Measurements from ENCODE around the gene CD164L2. TPM values are rescaled to one million over a fixed set of nuclear protein-coding genes. Genes with fewer than 3 reads are reported as not detected.

The CD164L2 gene
- total and polyA plus RNA-seq, 2 experiments from 2014 or later: 2.0 to 2.8 TPM

DNA sequence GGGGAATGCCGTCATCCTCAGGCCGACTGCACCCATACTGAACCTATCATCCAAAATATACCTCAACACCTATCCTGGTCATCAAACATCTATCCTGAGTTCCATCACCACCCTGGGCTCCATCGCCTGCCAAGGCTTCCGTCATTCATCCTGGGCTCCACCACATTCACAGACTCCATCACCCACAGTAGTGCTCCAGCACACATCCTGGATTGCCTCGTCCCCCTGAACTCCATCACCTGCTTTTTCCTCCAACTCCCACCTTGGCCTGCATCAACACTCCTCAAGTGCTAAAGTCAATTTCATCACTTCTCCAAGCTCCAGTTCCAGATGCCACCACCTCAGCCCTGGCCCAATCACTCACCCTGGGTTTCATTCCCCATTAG is 24.2 kb downstream of the CD164L2 start:
- Histone ChIP-seq H4K20me1 (replicated peaks; ENCODE audit: insufficient read depth) (no peaks in the 10 kb centered on the region), H3K27me3 (ENCODE audit: insufficient read depth) (peaks cover 47% of the 10 kb centered on the region), H3K27ac (ENCODE audit: low read depth) (no peak overlapping the region), H3K4me1 (ENCODE audit: insufficient read depth) (peaks cover 14% of the 10 kb centered on the region), H3K36me3 (ENCODE audit: insufficient read depth) (no peaks in the 10 kb centered on the region), H2AFZ (no peak overlapping the region), H3K9me2 (ENCODE audit: insufficient read depth) (no peaks in the 10 kb centered on the region), H3K4me3 (no peak overlapping the region), H3F3A (replicated peaks; ENCODE audit: low read depth) (peaks cover 8% of the 10 kb centered on the region; the same call in 1 of the 2 replicates), H3K4me2 (no peak overlapping the region), H3K79me2 (replicated peaks; ENCODE audit: insufficient read depth) (no peaks in the 10 kb centered on the region)
- no peak for ATAC-seq
- H3K27ac Mint-ChIP-seq: no peak overlapping the region
- peaks cover 16% of the 10 kb centered on the region; the same call in 2 of the 3 replicates for H3K4me1 Mint-ChIP-seq
- DNase-seq (ENCODE audit: low spot score): no peak
- no peak for TF ChIP-seq CTCF (conservative IDR thresholded peaks at IDR 0.05; ENCODE audit: low read depth in 2 of 2)
- TF ChIP-seq EZH2 (IDR thresholded peaks at IDR 0.05; ENCODE audit: low read depth, unreplicated experiment): no peak
- no peak for TF ChIP-seq JUNB (IDR thresholded peaks at IDR 0.05; ENCODE audit: unreplicated experiment)
- TF ChIP-seq ZNF331 (CRISPR knock-in tag; IDR thresholded peaks at IDR 0.05; ENCODE audit: low read depth): no peak
- no peak for TF ChIP-seq ETS1 (IDR thresholded peaks at IDR 0.05)
- TF ChIP-seq CREB1 (CRISPR knock-in tag; IDR thresholded peaks at IDR 0.05; ENCODE audit: low read depth): no peak
- TF ChIP-seq ZNF114 (CRISPR knock-in tag; IDR thresholded peaks at IDR 0.05): no peak
- TF ChIP-seq, protein P1, sequence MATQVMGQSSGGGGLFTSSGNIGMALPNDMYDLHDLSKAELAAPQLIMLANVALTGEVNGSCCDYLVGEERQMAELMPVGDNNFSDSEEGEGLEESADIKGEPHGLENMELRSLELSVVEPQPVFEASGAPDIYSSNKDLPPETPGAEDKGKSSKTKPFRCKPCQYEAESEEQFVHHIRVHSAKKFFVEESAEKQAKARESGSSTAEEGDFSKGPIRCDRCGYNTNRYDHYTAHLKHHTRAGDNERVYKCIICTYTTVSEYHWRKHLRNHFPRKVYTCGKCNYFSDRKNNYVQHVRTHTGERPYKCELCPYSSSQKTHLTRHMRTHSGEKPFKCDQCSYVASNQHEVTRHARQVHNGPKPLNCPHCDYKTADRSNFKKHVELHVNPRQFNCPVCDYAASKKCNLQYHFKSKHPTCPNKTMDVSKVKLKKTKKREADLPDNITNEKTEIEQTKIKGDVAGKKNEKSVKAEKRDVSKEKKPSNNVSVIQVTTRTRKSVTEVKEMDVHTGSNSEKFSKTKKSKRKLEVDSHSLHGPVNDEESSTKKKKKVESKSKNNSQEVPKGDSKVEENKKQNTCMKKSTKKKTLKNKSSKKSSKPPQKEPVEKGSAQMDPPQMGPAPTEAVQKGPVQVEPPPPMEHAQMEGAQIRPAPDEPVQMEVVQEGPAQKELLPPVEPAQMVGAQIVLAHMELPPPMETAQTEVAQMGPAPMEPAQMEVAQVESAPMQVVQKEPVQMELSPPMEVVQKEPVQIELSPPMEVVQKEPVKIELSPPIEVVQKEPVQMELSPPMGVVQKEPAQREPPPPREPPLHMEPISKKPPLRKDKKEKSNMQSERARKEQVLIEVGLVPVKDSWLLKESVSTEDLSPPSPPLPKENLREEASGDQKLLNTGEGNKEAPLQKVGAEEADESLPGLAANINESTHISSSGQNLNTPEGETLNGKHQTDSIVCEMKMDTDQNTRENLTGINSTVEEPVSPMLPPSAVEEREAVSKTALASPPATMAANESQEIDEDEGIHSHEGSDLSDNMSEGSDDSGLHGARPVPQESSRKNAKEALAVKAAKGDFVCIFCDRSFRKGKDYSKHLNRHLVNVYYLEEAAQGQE (IDR thresholded peaks at IDR 0.05; ENCODE audit: unreplicated experiment): no peak
- no peak for TF ChIP-seq STAT1 (IDR thresholded peaks at IDR 0.05; ENCODE audit: unreplicated experiment)
- no peak for TF ChIP-seq EZH2phosphoT487 (IDR thresholded peaks at IDR 0.05; ENCODE audit: unreplicated experiment)
- TF ChIP-seq POLR2AphosphoS5 (IDR thresholded peaks at IDR 0.05; ENCODE audit: low read depth): no peak
- TF ChIP-seq NANOG (IDR thresholded peaks at IDR 0.05; ENCODE audit: borderline replicate concordance): no peak
- peaks cover 44% of the 10 kb centered on the region for H3K27me3 Mint-ChIP-seq (ENCODE audit: insufficient read depth, low read depth, poor library complexity)
- peaks cover 5% of the 10 kb centered on the region; the same call in 1 of the 3 replicates for H3K36me3 Mint-ChIP-seq (ENCODE audit: low read depth)
- no peaks in the 10 kb centered on the region for H3K9me3 Mint-ChIP-seq
- H3K4me3 Mint-ChIP-seq: no peak overlapping the region; the same call in 2 of the 3 replicates

Data from GM23338 (cell line).